Neuron (in vitro differentiated cells): ENCODE results near the gene CLECL1.

Source experiments
- H2AFZ ChIP-seq: one replicate; pipeline ENCODE4 v1.6.1; 2013; ENCODE audit warnings: low read depth, mild to moderate bottlenecking, inconsistent platforms, low read length, moderate library complexity
- H3K27me3 ChIP-seq: one replicate; pipeline ENCODE4 v1.6.1; 2013; ENCODE audit warnings: low read length; ENCODE audit not compliant: insufficient read depth
- H3K36me3 ChIP-seq: one replicate; pipeline ENCODE4 v1.6.1; 2013; ENCODE audit warnings: low read length; ENCODE audit not compliant: insufficient read depth
- H3K4me1 ChIP-seq: one replicate; pipeline ENCODE4 v1.6.1; 2013; ENCODE audit warnings: low read length; ENCODE audit not compliant: insufficient read depth
- H3K4me3 ChIP-seq: 2 replicates; pipeline ENCODE4 v1.5.1; 2013; ENCODE audit warnings: mild to moderate bottlenecking, low read length, moderate library complexity
- H3K9me3 ChIP-seq: one replicate; pipeline ENCODE4 v1.6.1; 2013; ENCODE audit warnings: low read length

The CLECL1 gene

DNA sequence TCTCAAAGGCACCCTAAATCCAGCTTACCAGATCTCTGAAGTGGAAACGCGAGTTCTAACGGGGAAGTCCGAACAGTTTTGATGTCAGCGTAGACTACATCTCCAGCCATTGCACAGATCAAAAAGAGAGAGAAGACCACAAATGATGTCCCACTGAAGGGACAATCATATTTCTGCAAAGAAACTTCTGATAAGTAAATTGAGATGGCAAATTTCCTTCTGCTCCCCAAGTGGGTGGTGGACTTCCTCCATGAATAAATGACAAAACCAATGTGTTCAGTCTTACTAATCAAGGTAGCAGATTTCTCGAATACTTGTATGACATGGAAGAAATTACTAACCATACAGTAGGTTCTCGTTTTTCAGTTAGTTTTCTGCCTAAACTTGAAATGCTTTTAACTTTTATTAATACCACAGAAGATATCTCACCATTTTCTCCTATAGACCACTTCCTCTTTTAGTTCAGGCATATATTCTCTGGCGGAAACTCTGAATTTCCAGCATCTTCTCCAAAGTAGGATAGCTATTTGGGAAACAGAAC lies at the start of gene CLECL1:
TSS of gene CLECL1 (minus strand) at position 177 of the 541 bp plus-strand sequence.
- no peaks in the 10 kb centered on the region for H3K27me3 ChIP-seq
- no peak within 1 kb of the TSS for H3K4me3 ChIP-seq
- no peaks in the 10 kb centered on the region for H3K4me1 ChIP-seq
- no peak within 1 kb of the TSS for H2AFZ ChIP-seq
- H3K36me3 ChIP-seq = no peaks in the 10 kb centered on the region
- no peaks in the 10 kb centered on the region for H3K9me3 ChIP-seq

DNA sequence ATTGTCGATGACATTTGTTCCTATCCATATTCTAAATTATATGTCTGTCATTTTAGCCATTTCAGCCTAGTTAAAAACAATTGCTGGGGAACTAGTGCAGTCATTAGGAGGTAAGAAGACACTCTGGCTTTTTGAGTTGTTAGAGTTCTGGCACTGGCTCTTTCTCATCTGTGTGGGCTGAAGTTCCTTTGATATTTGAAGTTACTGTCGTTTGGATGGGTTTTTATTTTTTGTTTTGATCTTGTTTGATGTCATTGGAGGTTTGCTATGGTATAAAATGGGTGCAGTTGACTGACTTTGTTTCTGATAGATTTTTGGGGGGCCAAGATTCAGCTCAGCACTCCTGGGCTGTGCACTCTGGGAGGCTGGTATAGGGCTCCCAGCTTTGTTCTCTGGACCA lies 48.5 kb upstream of the CLECL1 start:
- Histone ChIP-seq H3K27me3 (no peaks in the 10 kb centered on the region), H3K4me3 (no peak overlapping the region), H2AFZ (no peak overlapping the region), H3K4me1 (no peaks in the 10 kb centered on the region), H3K9me3 (no peaks in the 10 kb centered on the region), H3K36me3 (no peaks in the 10 kb centered on the region)

DNA sequence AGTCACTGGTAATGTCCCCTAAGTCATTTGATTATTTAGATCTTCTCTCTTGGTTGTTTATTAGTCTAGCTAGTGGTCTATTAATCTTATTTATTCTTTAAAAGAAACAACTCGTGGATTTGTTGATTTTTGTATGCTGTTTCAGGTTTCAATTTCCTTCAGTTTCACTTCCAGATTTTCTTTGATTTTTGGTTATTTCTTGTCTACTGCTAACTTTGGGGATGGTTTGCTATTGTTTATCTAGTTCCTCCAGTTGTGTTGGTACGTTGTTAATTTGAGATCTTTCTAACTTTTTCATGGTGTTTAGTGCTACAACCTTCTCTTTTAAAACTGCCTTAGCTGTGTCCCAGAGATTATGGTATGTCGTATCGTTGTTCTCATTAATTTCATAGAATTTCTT lies 46.3 kb upstream of the CLECL1 start:
- Histone ChIP-seq H3K9me3 (no peaks in the 10 kb centered on the region), H3K4me1 (no peaks in the 10 kb centered on the region), H2AFZ (no peak overlapping the region), H3K36me3 (no peaks in the 10 kb centered on the region), H3K27me3 (no peaks in the 10 kb centered on the region), H3K4me3 (no peak overlapping the region)

DNA sequence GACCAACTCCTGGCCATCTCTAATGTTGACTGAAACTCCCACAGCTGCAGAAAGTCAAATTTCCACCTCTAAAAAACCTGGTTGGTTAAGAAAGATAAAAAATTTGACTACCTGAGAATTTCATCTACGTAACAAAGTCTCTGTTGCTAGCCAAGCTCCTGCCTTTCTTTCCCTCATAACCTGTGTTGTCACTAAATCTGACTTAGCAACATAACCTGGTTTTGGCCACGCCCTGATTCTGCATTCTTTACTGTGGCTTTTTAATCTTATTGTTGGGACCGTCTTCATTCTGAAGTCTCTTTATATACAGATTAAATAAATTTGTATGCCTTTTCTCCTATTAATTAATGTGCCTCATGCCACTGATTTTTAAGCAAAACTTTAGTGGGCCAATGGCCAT lies 43.9 kb upstream of the CLECL1 start:
- Histone ChIP-seq H3K9me3 (no peaks in the 10 kb centered on the region), H2AFZ (no peak overlapping the region), H3K4me1 (no peaks in the 10 kb centered on the region), H3K27me3 (peaks cover 1% of the 10 kb centered on the region), H3K4me3 (no peak overlapping the region), H3K36me3 (no peaks in the 10 kb centered on the region)

DNA sequence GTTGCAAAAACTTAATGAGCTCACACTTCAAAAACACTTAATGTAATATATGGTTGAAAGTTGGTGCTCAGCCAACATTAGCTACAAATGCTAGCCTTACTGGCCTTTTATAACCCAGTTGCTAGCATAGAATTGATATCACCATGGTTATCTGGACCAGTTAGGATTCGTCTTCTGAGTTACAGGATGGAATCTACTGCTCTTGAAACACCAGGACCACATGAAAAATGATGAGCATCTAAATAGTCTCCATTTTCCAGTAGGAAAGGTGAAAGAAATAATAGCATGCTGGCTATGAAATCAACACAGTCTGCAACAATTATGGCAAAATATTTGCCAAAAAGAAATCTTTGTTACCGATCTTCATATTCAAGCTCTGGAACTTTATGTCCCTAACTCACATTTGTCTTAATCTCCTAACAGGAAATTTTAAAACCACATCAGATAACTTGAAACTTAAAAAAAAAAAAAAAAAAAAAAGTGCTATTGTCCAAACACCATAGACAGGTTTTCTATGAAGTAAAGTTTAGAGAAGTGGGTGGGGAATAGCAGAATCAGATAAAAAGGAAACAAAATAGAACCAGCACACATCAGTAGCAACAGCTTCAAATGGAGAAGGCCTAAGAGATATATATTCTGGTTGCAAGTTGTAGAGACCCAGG lies 40.5 kb upstream of the CLECL1 start:
- Histone ChIP-seq H3K36me3 (no peaks in the 10 kb centered on the region), H3K4me1 (no peaks in the 10 kb centered on the region), H3K27me3 (peaks cover 3% of the 10 kb centered on the region), H3K9me3 (no peaks in the 10 kb centered on the region), H3K4me3 (no peak overlapping the region), H2AFZ (no peak overlapping the region)

DNA sequence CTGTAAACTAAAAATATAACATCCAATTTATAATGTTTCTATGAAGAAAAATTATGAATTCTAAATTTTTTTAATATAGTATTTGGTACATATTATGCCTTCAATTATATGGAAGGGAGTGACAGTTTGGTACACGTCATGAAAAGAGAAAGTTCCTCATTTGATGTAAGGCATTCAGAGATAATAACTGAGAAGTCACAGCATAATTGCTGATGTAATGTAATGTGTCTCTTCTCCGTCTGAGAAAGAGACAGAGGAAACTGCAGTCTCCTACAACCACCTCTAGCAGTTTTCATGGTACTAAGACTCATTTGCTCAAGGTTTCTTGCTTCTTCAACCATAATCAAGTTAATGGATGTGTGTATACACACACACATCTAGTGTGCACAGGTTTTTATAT lies 30.1 kb upstream of the CLECL1 start:
- no peak overlapping the region for H3K4me3 ChIP-seq
- H3K4me1 ChIP-seq = no peaks in the 10 kb centered on the region
- H2AFZ ChIP-seq = no peak overlapping the region
- no peaks in the 10 kb centered on the region for H3K27me3 ChIP-seq
- no peaks in the 10 kb centered on the region for H3K36me3 ChIP-seq
- H3K9me3 ChIP-seq = no peaks in the 10 kb centered on the region

DNA sequence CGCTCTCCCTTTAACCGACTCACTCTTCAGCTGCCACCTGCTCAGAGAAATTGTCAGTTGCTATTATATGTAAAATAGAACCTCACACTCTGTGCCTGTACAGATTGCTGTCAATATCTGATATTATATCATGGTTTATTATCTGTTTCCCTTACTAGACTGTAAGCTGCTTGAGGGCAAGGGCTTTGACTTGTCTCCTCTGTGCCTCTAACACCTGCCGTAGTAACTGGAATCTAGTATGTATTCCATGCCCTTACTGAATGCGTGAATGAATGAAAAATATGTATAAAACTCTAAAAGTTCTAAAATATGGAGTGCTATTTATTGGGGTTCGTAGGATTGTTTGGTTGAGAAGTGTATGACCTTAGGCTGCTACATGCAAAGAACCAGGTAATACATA lies 29.5 kb upstream of the CLECL1 start:
- Histone ChIP-seq H3K9me3 (no peaks in the 10 kb centered on the region), H3K4me3 (no peak overlapping the region), H3K36me3 (no peaks in the 10 kb centered on the region), H2AFZ (no peak overlapping the region), H3K4me1 (no peaks in the 10 kb centered on the region), H3K27me3 (no peaks in the 10 kb centered on the region)

DNA sequence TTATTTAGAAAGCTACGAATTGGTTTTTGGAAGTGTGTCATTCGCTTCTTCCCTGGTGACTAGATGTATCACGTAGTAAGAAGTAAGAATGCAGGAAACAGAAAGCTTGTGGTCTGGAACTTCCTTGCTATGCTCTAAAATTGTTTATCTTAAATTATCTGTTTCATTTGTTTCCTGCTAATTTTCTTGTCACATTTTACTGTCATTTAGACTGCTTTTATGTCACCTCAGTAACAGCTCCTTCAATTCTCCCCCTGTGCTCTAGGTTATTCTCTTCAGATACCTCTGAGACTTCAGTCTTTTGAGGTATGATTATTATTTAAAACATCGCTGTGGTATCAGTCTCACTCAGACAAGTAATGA lies 28.5 kb upstream of the CLECL1 start:
- no peaks in the 10 kb centered on the region for H3K9me3 ChIP-seq
- no peak overlapping the region for H3K4me3 ChIP-seq
- no peaks in the 10 kb centered on the region for H3K27me3 ChIP-seq

DNA sequence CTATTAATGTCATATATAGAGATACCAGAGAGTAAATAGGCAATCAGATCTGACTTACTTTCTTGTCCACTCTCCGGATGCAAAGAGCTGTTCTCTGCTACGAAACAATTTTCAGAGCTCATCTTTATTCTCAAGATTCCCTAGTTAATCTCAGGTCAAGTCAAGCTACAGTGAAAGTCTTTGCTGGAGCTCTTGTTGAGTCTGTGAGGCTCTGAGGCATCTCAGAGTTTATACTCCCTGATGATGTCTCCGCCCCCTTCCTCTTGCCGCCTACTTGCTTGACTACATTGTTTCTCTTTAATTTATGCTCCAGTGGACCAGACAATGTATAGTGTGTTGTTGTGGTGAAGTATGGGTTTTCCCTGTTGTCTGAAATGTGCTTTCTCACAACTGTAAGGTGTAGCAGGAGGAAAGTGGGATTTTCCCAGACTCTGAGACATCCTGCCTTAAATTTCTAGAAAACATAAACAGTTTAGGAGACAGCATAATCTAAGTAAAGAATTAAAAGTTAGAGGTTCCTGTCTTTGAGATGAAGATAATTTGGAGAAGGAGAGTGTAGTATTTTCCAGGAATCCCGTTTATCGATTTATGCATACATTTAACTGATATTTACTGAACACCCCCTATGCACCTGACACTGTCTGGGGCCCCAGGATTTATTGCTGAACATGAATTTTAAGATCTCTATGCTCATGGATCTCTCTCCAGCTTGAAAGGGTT lies 28.0 kb upstream of the CLECL1 start, which contains the start of gene CD69:
TSS of gene CD69 (minus strand) at position 203 of the 720 bp plus-strand sequence. CDS start at position 122, 81 bp downstream.
- no peaks in the 10 kb centered on the region for H3K4me1 ChIP-seq
- no peak within 1 kb of the TSS for H3K4me3 ChIP-seq
- H3K27me3 ChIP-seq = no peaks in the 10 kb centered on the region
- H2AFZ ChIP-seq = no peak within 1 kb of the TSS
- H3K9me3 ChIP-seq = no peaks in the 10 kb centered on the region
- H3K36me3 ChIP-seq = no peaks in the 10 kb centered on the region

More for the DNA sequence above, 28.5 kb upstream of the CLECL1 start:
- Histone ChIP-seq H3K4me1 (no peaks in the 10 kb centered on the region), H2AFZ (no peak overlapping the region), H3K36me3 (no peaks in the 10 kb centered on the region)

DNA sequence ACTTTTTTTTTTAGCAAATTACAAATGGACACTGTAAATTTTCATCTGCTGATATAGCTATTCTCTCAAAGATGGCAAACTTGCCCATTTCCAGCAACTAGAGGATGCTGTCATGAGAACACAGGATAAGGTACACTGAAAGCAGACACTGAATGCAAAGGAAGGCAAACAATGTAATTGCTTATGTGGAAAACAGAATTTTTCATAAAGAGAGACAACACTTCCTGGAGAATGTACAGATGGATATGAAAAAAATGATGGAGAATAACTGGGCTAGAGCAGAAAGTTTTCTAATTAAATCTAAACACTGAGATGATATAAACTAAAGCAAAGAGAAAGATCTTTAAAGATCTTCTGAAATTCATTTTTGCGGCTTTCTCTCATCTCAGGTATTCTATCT lies 27.2 kb upstream of the CLECL1 start:
- Histone ChIP-seq H3K27me3 (no peaks in the 10 kb centered on the region), H2AFZ (no peak overlapping the region), H3K36me3 (no peaks in the 10 kb centered on the region), H3K9me3 (no peaks in the 10 kb centered on the region), H3K4me1 (no peaks in the 10 kb centered on the region), H3K4me3 (no peak overlapping the region)

DNA sequence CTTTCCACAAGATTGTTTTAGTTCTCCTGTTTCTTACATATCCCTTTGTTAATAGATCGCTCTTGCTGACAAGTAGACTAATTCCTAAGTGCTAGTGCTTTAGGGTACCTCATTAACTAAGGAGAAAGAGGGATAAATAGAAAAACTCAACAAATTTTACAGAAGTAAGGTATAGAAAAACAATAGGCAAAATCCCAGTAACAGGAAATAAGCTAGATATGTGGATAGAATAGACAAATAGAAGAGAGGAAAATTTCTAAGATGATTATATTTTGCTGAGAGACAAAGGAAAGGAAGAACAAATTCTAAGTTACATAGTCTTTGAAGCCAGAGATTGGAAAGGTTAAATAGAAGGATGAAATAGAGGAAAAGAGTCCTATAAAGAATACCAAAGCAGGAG lies 26.8 kb upstream of the CLECL1 start:
- Histone ChIP-seq H3K36me3 (no peaks in the 10 kb centered on the region), H3K4me1 (no peaks in the 10 kb centered on the region), H3K4me3 (no peak overlapping the region), H3K27me3 (no peaks in the 10 kb centered on the region), H2AFZ (no peak overlapping the region), H3K9me3 (no peaks in the 10 kb centered on the region)

DNA sequence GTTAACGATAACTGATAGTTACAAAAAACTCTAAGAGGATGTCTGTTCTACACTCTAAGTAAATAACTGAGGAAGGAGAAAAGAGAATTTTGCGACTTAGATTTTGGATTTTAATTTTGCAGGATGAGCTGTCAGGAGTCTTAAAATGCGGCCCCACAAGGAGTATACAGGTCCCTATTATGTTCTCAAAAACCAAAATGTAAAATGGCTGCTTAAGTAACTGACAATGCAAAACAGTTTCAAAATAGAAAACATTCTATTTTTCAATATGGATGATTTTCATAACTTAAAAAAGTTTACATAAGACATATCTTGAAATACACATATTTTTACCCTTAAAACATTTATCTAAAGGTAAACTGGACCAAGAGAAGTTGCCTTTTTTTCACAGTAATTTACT lies 25.2 kb upstream of the CLECL1 start:
- Histone ChIP-seq H3K9me3 (no peaks in the 10 kb centered on the region), H3K27me3 (no peaks in the 10 kb centered on the region), H3K36me3 (no peaks in the 10 kb centered on the region), H2AFZ (no peak overlapping the region), H3K4me1 (no peaks in the 10 kb centered on the region), H3K4me3 (no peak overlapping the region)

DNA sequence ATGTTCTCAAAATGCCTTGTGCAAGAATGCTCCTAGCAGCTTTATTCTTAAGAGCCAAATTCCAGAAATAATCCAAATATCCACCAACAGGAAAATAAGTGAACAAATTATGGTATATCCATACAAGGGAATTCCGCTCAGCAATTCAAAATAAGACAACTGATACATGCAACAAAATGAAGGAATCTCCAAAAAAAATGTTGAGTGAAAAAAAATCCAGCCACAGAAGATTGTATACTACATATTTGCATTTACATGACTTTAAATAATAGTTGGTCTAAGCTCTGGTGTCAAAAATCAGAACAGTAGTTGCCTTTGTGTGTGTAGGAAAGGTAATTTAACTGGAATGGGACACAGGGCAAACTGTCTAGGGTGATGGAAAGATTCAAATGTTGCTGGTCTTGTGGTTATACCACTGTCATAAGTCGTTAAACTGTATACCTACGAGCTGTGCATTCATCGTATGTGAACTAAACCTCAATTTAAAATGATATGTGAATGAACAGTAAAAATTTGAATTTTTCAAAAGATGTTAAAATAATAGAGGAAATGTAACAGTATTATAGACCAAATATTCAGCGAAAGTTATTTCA lies 24.6 kb upstream of the CLECL1 start:
- H3K27me3 ChIP-seq = no peaks in the 10 kb centered on the region
- H3K9me3 ChIP-seq = no peaks in the 10 kb centered on the region
- no peak overlapping the region for H3K4me3 ChIP-seq
- H3K36me3 ChIP-seq = no peaks in the 10 kb centered on the region
- no peak overlapping the region for H2AFZ ChIP-seq
- no peaks in the 10 kb centered on the region for H3K4me1 ChIP-seq
